HAP-1 (cell line): ENCODE data around the gene ECHDC3.

ENCODE experiments used
- DNase-seq, 2 experiments: peaks; one replicate each; pipeline ENCODE4 v3.0.0-alpha.2; 2016 to 2020; ENCODE audit warnings: low spot score in 2 of 2
- H3K27me3 ChIP-seq: fragments of 250-450 bp; sonication (Bioruptor Pico); 2 replicates; pipeline ENCODE4 v1.5.1; 2020; ENCODE audit warnings: low read depth, mild to moderate bottlenecking, moderate library complexity
- H3K36me3 ChIP-seq: fragments of 250-450 bp; sonication (Bioruptor Pico); replicated peaks from 2 replicates; pipeline ENCODE4 v1.5.1; 2020; ENCODE audit warnings: mild to moderate bottlenecking
- H3K4me1 ChIP-seq: fragments of 250-450 bp; sonication (Bioruptor Pico); 2 replicates; pipeline ENCODE4 v1.5.1; 2020; ENCODE audit warnings: mild to moderate bottlenecking
- H3K4me3 ChIP-seq: fragments of 250-450 bp; sonication (Bioruptor Pico); 2 replicates; pipeline ENCODE4 v1.5.1; 2020; ENCODE audit warnings: mild to moderate bottlenecking, moderate library complexity
- H3K9me3 ChIP-seq: fragments of 250-450 bp; sonication (Bioruptor Pico); 2 replicates; pipeline ENCODE4 v1.5.1; 2020; ENCODE audit warnings: mild to moderate bottlenecking, moderate library complexity
- in situ Hi-C: fragments of 300-500 bp; cut with MboI; formaldehyde crosslinking; loops from 3 replicates; pipeline ENCODE4 v1.14.3; 2020; ENCODE audit warnings: low sequenced_read_pairs, inconsistent platforms, mixed read lengths

Gene ECHDC3

GRCh38 chr10:11805792-11806191 is 63.6 kb downstream of the ECHDC3 start:
- DNase-seq, result no peak
- no peaks in the 10 kb centered on the region for H3K4me1 ChIP-seq
- H3K36me3 ChIP-seq, result no peaks in the 10 kb centered on the region
- no peak overlapping the region for H3K4me3 ChIP-seq
- H3K9me3 ChIP-seq, result no peaks in the 10 kb centered on the region
- H3K27me3 ChIP-seq, result peaks cover 4% of the 10 kb centered on the region; the same call in 1 of the 2 replicates
- in situ Hi-C loops, result no loop called here

GRCh38 chr10:11806706-11807105 is 64.5 kb downstream of the ECHDC3 start:
- H3K27me3 ChIP-seq, result peaks cover 4% of the 10 kb centered on the region; the same call in 1 of the 2 replicates
- DNase-seq, result no peak
- no peaks in the 10 kb centered on the region for H3K9me3 ChIP-seq
- no peak overlapping the region for H3K4me3 ChIP-seq
- no peaks in the 10 kb centered on the region for H3K36me3 ChIP-seq
- no peaks in the 10 kb centered on the region for H3K4me1 ChIP-seq
- in situ Hi-C loops, result no loop called here

DNA sequence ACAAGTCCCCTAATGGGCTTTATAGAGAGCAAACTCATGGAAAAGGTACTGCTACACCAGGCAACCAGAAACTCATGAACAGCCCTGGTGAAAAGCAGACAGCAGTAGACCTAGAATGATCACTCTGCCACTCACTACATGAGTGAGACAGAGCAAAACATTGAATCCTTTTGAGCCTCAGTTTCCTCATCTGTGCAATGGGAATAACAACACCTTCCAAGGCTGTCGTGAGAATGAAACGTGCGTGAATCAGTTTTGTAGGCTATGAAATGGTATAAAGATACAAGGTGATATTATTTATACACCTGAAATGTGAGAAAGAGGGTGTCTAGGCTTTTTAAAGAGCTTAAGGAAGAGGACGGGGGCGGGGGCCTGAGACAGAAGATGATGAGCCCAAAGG is 66.6 kb downstream of the ECHDC3 start:
- Histone ChIP-seq H3K4me1 (no peaks in the 10 kb centered on the region), H3K9me3 (no peaks in the 10 kb centered on the region), H3K36me3 (no peaks in the 10 kb centered on the region), H3K4me3 (no peak overlapping the region), H3K27me3 (peaks cover 4% of the 10 kb centered on the region; the same call in 1 of the 2 replicates)
- no peak for DNase-seq
- in situ Hi-C loops, result no loop called here

- Histone ChIP-seq H3K4me3 (no peak overlapping the region), H3K4me1 (no peaks in the 10 kb centered on the region), H3K9me3 (no peaks in the 10 kb centered on the region), H3K36me3 (no peaks in the 10 kb centered on the region), H3K27me3 (peaks cover 4% of the 10 kb centered on the region; the same call in 1 of the 2 replicates)
- in situ Hi-C loops, result no loop called here
- DNase-seq, result peak in 1 of 2 experiments; percentile 29
These were observed 68.2 kb downstream of the ECHDC3 start for GRCh38 chr10:11810313-11810766.

GRCh38 chr10:11810973-11811372 is 68.8 kb downstream of the ECHDC3 start:
- in situ Hi-C loops, result no loop called here
- DNase-seq, result no peak
- H3K4me3 ChIP-seq, result no peak overlapping the region
- H3K27me3 ChIP-seq, result peaks cover 4% of the 10 kb centered on the region; the same call in 1 of the 2 replicates
- no peaks in the 10 kb centered on the region for H3K36me3 ChIP-seq
- no peaks in the 10 kb centered on the region for H3K9me3 ChIP-seq
- no peaks in the 10 kb centered on the region for H3K4me1 ChIP-seq

DNA sequence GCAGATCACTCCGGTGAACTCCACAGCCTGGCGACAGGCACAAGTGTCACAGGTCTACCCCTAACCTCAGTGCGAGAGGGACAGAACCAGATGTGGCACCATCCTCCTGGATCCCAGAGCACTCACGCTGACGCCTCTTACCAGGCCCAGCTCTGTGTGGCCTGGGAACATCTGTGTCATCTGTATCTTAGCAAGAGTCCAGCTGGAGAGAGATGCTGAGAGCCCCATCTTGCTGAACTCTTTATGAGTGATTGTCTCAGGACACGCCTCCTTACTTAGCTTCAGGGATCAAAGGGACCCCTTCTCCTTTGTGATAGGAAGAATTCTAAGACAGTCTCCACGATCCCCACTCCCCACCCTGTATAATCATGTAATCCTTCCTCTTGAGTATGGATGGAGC is 71.0 kb downstream of the ECHDC3 start:
- DNase-seq, result no peak
- in situ Hi-C loops, result no loop called here
- Histone ChIP-seq H3K4me3 (no peak overlapping the region), H3K27me3 (peaks cover 4% of the 10 kb centered on the region; the same call in 1 of the 2 replicates), H3K4me1 (no peaks in the 10 kb centered on the region), H3K36me3 (no peaks in the 10 kb centered on the region), H3K9me3 (no peaks in the 10 kb centered on the region)
